Glutamatergic neuron (in vitro differentiated cells): Measurements from ENCODE around the gene CTNND1. TPM values are rescaled to one million over a fixed set of nuclear protein-coding genes. Genes with fewer than 3 reads are reported as not detected.
"Not testable (repeated sequence)": the region's sequence is repeated elsewhere in the genome, so short reads cannot be mapped to it uniquely, and the experiment has no call there.

ENCODE experiments used
- DNase-seq: peaks from one replicate; pipeline ENCODE4 v3.0.0; 2022
- H3K27ac Mint-ChIP-seq: one replicate; pipeline ENCODE4 v1.8.0; 2020; ENCODE audit warnings: mild to moderate bottlenecking, mixed read lengths, inconsistent platforms; ENCODE audit not compliant: unreplicated experiment
- H3K27me3 Mint-ChIP-seq: one replicate; pipeline ENCODE4 v1.8.0; 2020; ENCODE audit warnings: mild to moderate bottlenecking, moderate library complexity, mixed read lengths, inconsistent platforms; ENCODE audit not compliant: unreplicated experiment
- H3K36me3 Mint-ChIP-seq: one replicate; pipeline ENCODE4 v1.8.0; 2020; ENCODE audit warnings: mild to moderate bottlenecking, mixed read lengths, inconsistent platforms; ENCODE audit not compliant: unreplicated experiment
- H3K4me1 Mint-ChIP-seq: one replicate; pipeline ENCODE4 v1.8.0; 2020; ENCODE audit warnings: mild to moderate bottlenecking, low read depth, mixed read lengths, inconsistent platforms; ENCODE audit not compliant: unreplicated experiment
- H3K4me3 Mint-ChIP-seq: one replicate; pipeline ENCODE4 v1.8.0; 2020; ENCODE audit warnings: mild to moderate bottlenecking, mixed read lengths, inconsistent platforms; ENCODE audit not compliant: unreplicated experiment
- H3K9me3 Mint-ChIP-seq: one replicate; pipeline ENCODE4 v1.8.0; 2020; ENCODE audit warnings: mild to moderate bottlenecking, moderate library complexity, mixed read lengths, inconsistent platforms; ENCODE audit not compliant: unreplicated experiment
- total RNA-seq: library from RNA; stranded (reverse); fragmentation: NEBNext Ultra II Directional; extraction: Animal tissue kit (Norgen Biotek cat#: 25700); gene quantifications from one replicate; pipeline ENCODE4 v1.2.1, GENCODE V29; 2021; ENCODE audit not compliant: unreplicated experiment
- TF ChIP-seq, protein P1 (sequence below): fragments of 200-600 bp; sonication (generic); IDR thresholded peaks from one replicate; pipeline ENCODE4 v1.5.0; 2021; ENCODE audit not compliant: partially characterized antibody, unreplicated experiment

CTNND1 gene
- total RNA-seq, 1 donor from 2014 or later: 344 TPM

DNA sequence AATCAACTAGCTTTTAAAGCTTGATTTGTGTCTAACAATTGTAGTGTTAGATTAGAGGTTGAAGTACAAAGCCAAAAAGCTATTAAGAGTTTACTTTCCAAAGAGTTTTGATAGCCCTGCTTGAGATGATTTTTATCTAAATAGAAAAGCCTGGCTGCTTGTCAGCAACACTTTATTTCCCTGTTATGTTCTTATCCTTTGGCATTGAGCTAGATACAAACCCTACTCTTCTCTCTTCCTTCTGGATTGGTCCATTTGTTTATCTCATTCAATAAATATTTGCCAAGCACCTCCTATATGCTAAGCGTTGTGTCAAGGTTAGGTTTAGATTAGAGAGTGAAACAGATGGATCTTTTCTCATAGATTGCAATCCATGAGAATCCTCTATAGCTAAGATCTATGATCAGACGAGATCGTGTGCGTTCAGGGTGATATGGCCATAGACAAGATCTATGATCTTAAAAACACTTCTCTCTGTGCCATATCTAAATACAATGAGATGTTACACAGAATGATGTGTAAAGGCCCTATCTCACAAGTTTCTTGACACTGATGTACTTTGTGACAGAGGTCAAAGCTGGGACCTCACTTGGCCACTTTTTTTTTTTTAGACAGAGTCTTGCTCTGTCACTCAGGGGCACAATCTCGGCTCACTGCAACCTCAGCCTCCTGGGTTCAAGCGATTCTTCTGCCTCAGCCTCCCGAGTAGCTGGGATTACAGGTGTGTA is 57.8 kb downstream of the CTNND1 start:
- no peak for DNase-seq
- Mint-ChIP-seq H3K4me3 (no peak overlapping the region), H3K36me3 (no peaks in the 10 kb centered on the region), H3K27me3 (peaks cover 7% of the 10 kb centered on the region), H3K4me1 (no peaks in the 10 kb centered on the region), H3K27ac (no peak overlapping the region), H3K9me3 (peaks cover 11% of the 10 kb centered on the region)
- TF ChIP-seq, protein P1, sequence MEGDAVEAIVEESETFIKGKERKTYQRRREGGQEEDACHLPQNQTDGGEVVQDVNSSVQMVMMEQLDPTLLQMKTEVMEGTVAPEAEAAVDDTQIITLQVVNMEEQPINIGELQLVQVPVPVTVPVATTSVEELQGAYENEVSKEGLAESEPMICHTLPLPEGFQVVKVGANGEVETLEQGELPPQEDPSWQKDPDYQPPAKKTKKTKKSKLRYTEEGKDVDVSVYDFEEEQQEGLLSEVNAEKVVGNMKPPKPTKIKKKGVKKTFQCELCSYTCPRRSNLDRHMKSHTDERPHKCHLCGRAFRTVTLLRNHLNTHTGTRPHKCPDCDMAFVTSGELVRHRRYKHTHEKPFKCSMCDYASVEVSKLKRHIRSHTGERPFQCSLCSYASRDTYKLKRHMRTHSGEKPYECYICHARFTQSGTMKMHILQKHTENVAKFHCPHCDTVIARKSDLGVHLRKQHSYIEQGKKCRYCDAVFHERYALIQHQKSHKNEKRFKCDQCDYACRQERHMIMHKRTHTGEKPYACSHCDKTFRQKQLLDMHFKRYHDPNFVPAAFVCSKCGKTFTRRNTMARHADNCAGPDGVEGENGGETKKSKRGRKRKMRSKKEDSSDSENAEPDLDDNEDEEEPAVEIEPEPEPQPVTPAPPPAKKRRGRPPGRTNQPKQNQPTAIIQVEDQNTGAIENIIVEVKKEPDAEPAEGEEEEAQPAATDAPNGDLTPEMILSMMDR: no peak

DNA sequence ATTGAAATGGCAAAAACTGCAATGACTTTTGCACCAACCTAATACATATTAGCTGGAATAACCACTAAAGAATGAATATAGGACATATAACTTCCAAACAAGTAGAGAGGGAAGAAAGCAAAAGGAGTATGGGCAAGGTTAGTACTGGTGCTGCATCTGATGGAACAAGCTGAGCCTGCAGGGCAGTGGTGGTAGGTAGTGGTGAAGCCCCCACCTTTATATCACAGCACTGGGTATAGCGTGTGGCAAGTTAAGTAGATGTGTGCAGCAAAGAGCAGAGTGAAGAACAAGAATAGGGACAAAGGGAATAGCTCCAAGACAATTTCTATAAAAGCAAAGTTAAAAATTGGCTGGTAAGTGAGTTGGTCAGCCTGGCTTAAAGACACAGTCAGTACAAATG is 62.3 kb downstream of the CTNND1 start:
- Mint-ChIP-seq H3K4me1 (no peaks in the 10 kb centered on the region), H3K36me3 (no peaks in the 10 kb centered on the region), H3K27me3 (peaks cover 5% of the 10 kb centered on the region), H3K27ac (no peak overlapping the region), H3K9me3 (peaks cover 5% of the 10 kb centered on the region), H3K4me3 (no peak overlapping the region)
- no peak for DNase-seq
- TF ChIP-seq, protein P1: no peak

DNA sequence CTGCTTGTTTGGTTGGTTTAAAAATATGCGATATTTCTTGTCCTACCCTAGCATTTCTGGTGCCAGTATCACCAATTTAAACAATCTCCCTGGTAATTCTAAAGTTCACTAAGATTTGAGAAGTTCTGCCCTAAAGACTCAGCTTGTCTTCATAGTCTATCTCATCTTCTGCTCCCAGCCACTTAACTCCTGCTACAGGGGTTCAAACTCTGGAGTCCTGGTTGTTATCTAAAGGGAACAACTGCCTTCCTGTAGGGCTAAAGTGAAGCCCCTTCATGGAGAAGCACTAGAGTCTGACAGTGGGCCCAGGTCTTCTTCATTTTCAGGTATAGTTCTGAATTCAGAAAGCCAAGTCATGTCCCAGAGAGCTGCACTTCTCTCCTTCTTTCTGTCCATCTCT is 73.2 kb downstream of the CTNND1 start:
- Mint-ChIP-seq H3K9me3 (no peaks in the 10 kb centered on the region), H3K27ac (no peak overlapping the region), H3K4me3 (no peak overlapping the region), H3K36me3 (no peaks in the 10 kb centered on the region), H3K4me1 (no peaks in the 10 kb centered on the region), H3K27me3 (peaks cover 2% of the 10 kb centered on the region)
- TF ChIP-seq, protein P1: no peak
- DNase-seq: no peak

DNA sequence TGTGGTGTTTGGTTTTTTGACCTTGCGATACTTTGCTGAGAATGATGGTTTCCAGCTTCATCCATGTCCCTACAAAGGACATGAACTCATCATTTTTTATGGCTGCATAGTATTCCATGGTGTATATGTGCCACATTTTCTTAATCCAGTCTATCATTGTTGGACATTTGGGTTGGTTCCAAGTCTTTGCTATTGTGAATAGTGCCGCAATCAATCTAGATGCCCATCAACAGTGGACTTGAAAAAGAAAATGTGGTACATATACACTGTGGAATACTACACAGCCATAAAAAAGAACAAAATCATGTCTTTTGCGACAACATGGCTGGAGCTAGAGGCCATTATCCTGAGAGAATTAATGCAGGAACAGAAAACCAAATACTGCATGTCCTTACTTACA is 77.0 kb downstream of the CTNND1 start:
- not testable (repeated sequence) for H3K27me3 Mint-ChIP-seq, H3K9me3 Mint-ChIP-seq, H3K27ac Mint-ChIP-seq, H3K4me1 Mint-ChIP-seq, DNase-seq, H3K4me3 Mint-ChIP-seq, H3K36me3 Mint-ChIP-seq

DNA sequence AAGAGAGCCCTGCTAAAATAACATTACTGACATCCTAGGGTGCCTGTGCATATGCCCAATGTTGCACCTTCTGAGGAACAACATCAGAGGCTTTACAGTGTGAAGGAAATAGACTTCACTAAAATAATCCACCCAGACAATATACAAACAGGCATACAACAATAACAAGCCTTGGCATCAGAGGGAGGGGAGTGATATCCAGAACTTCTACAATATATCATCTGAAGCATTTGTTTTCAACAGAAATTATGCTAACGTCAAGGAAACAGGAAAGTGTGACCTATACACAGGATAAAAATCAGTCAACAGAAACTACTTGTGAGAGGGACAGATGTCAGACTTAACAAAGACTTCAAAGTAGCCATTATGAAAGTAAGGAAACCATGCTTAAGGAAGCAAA is 81.3 kb downstream of the CTNND1 start:
- no peaks in the 10 kb centered on the region for H3K9me3 Mint-ChIP-seq
- H3K36me3 Mint-ChIP-seq: no peaks in the 10 kb centered on the region
- H3K27me3 Mint-ChIP-seq: no peaks in the 10 kb centered on the region
- no peak overlapping the region for H3K4me3 Mint-ChIP-seq
- no peak overlapping the region for H3K27ac Mint-ChIP-seq
- H3K4me1 Mint-ChIP-seq: no peaks in the 10 kb centered on the region
- TF ChIP-seq, protein P1: no peak
- no peak for DNase-seq
